ENCODE measurements around the gene ITGA8. TPM values are rescaled to one million over a fixed set of nuclear protein-coding genes. Genes with fewer than 3 reads are reported as not detected.

The ITGA8 gene
- total and polyA plus RNA-seq, 9 of the 15 experiments (the other 6 are each of a cell fraction or from before 2014, with no cell fraction given): 0.01 to 0.07 (median 0.04) TPM; not detected in 5

GRCh38 chr10:15485684-15486316, 233.9 kb downstream of the ITGA8 start:
- in situ Hi-C loops (cut with MboI): no loop called here
- FAIRE-seq (no peak), ATAC-seq (no peak), DNase-seq (ENCODE audit: extremely low read depth in 1 of 4, low spot score in 3 of 4) (no peak)
- Histone ChIP-seq H3K4me2 (ENCODE audit: insufficient read depth, low read length) (no peak overlapping the region), H3K9ac (ENCODE audit: insufficient read depth in 1 of 2, low read depth in 2 of 2, low read length in 2 of 2) (no peak overlapping the region), H3K36me3 (ENCODE audit: control insufficient read depth, insufficient read depth, low read length) (no peaks in the 10 kb centered on the region), H3K4me1 (replicated peaks in 1 of 2; ENCODE audit: control insufficient read depth in 2 of 2, insufficient read depth in 2 of 2, low read length in 2 of 2) (peaks cover 8 to 43% of the 10 kb centered on the region in 2 experiments), H3K9me3 (replicated peaks; ENCODE audit: control insufficient read depth, insufficient read depth, low read depth, low read length) (no peaks in the 10 kb centered on the region), H3K9me1 (ENCODE audit: control insufficient read depth, insufficient read depth, low read length) (no peaks in the 10 kb centered on the region), H3K27ac (ENCODE audit: extremely low read depth, low read depth, low read length) (no peak overlapping the region), H2AFZ (ENCODE audit: low read depth, low read length) (no peak overlapping the region), H3K27me3 (ENCODE audit: control insufficient read depth in 2 of 2, insufficient read depth in 2 of 2, low read length in 2 of 2) (no peaks in the 10 kb centered on the region), H4K20me1 (replicated peaks; ENCODE audit: control insufficient read depth, insufficient read depth, low read length) (no peaks in the 10 kb centered on the region), H3K4me3 (no peak overlapping the region), H3K79me2 (ENCODE audit: control insufficient read depth, insufficient read depth, low read length) (no peaks in the 10 kb centered on the region)
- no TSS peak for BruUV-seq (replicated peaks)
- CTCF ChIA-PET (ENCODE audit: low intra/inter-chr PET ratio): no interaction called here
- intact Hi-C loops (cut with micrococcal nuclease): no loop called here
- POLR2A ChIA-PET: no interaction called here
- WGBS (ENCODE audit: insufficient coverage, low coverage, missing lambda C conversion rate): 52% methylated on average over 5 of the region's 5 CpGs
- TF ChIP-seq ZNF609 (CRISPR knock-in tag; IDR thresholded peaks at IDR 0.05; ENCODE audit: borderline replicate concordance) (no peak), HNRNPK (IDR thresholded peaks at IDR 0.05; ENCODE audit: low read depth, low read length, poor library complexity, severe bottlenecking) (no peak), MED1 (CRISPR knock-in tag; IDR thresholded peaks at IDR 0.05; ENCODE audit: borderline replicate concordance) (no peak), NR2C2 (CRISPR knock-in tag; IDR thresholded peaks at IDR 0.05) (no peak), NR2C2 (tag; IDR thresholded peaks at IDR 0.05) (0 out of 2 replicates have a peak, but pooled peaks have one; percentile 14), NR2C1 (IDR thresholded peaks at IDR 0.05) (no peak), NR2C1 (tag; IDR thresholded peaks at IDR 0.05) (no peak), ZNF444 (CRISPR knock-in tag; IDR thresholded peaks at IDR 0.05) (no peak), POLR2A (conservative IDR thresholded peaks at IDR 0.05) (no peak), XRCC5 (IDR thresholded peaks at IDR 0.05; ENCODE audit: low read depth, low read length) (no peak), BRF2 (IDR thresholded peaks at IDR 0.05; ENCODE audit: borderline replicate concordance, insufficient read depth, insufficient read length) (no peak), CEBPG (CRISPR knock-in tag; IDR thresholded peaks at IDR 0.05) (peak; percentile 78), CEBPG (tag; conservative IDR thresholded peaks at IDR 0.05 in 1 of 2, IDR thresholded peaks at IDR 0.05 in 1 of 2) (peak; percentile 96 to 98)
- TF ChIP-seq, protein P1, sequence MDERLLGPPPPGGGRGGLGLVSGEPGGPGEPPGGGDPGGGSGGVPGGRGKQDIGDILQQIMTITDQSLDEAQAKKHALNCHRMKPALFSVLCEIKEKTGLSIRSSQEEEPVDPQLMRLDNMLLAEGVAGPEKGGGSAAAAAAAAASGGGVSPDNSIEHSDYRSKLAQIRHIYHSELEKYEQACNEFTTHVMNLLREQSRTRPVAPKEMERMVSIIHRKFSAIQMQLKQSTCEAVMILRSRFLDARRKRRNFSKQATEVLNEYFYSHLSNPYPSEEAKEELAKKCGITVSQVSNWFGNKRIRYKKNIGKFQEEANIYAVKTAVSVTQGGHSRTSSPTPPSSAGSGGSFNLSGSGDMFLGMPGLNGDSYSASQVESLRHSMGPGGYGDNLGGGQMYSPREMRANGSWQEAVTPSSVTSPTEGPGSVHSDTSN (CRISPR knock-in tag; IDR thresholded peaks at IDR 0.05; ENCODE audit: low read depth): no peak
- TF ChIP-seq, protein P1 (tag; conservative IDR thresholded peaks at IDR 0.05; ENCODE audit: low read depth): no peak
